Ramos (cell line): ENCODE measurements around the gene LBX2.

Source experiments
- in situ Hi-C: fragments of 300-500 bp; cut with MboI; formaldehyde crosslinking; loops from one replicate; pipeline ENCODE4 v1.14.3; 2022; ENCODE audit warnings: low sequenced_read_pairs; ENCODE audit not compliant: unreplicated experiment

Gene LBX2

GRCh38 chr2:74526649-74527230 lies 27.3 kb upstream of the LBX2 start:
- in situ Hi-C loops: no loop called here

DNA sequence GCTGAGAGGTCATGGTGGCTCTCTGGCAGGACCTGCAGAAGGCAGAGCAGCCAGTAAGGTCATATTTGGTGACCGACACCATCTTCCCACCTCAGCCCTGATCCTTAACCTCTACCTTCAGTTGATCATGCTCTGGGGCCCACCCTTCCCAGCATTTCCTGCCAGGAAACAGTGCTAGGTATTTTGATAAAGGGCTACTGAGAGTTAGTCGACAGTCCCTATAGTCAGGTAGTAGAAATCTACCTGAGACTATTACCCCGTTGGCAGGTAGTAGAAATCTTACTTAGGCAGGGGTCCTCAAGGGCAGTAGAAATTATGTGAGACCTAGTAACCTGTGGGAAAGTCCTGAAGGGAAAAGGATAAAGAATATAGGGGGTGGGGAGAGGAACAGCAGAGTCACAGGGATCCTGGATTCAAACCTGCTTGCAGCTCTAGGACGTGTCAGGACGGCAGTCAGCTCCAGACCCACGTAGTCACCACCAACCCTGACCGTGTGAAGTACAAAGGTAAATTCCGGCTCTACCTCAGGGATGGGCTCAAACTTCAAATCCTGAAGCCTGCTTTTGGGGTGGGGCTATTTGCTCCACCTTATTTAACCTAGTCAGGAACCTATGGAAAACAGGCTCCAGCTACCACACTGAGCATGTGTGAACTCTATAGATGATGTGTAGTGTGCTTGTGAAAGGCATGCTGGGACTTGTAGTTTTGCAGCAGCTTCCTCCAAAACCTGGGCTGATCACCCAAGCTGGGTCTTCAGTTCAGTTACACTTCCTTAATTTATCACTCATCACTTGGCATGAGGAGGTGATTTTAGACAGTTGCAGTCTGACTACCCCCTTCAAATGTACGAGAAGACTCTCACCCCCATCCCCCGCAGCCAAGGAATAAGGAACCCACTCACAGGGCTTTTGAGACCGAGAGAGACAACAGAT lies 26.6 kb upstream of the LBX2 start, which contains the start of gene DQX1:
Gene DQX1, minus strand, starts transcription at position 515 of the 932 bp plus-strand sequence. Its CDS starts 502 bp downstream, at position 13.
- in situ Hi-C loops: no loop called here

DNA sequence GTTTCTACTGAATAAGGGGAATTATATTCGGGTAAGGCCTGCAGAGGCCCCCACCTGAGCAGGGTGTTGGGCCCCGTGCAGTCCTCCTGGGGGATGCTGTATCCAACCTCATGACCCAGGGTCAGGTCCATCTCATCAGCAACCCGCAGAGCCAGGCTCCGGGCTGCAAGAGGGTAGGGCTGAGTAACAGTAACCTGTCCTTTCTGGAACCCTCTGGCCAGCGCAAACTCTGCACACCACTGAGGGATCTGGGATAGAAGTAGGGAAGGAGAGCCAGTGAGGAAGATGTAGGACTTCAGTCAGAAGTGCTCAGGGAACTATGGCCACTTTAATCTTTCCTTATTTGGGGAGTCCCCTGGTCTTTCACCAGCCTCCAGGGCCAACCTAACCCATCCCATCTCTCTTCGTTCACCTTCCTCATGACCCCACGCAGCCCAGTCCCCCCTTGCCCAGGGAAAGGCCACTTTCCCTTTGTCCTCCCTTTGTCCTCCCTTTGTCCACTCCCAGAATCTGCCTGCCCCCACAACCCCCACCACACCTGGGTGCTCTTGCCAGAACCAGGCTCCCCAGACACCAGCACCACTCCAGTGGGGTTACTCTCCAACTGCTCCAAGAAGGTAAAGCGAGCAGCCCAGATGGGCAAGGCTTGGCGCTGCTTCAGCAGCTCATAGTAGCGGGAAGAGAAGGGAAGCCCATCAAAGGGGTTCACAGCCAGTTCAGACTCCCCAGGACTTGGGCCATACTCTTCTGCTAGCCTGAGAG lies 25.7 kb upstream of the LBX2 start:
- in situ Hi-C loops: no loop called here

DNA sequence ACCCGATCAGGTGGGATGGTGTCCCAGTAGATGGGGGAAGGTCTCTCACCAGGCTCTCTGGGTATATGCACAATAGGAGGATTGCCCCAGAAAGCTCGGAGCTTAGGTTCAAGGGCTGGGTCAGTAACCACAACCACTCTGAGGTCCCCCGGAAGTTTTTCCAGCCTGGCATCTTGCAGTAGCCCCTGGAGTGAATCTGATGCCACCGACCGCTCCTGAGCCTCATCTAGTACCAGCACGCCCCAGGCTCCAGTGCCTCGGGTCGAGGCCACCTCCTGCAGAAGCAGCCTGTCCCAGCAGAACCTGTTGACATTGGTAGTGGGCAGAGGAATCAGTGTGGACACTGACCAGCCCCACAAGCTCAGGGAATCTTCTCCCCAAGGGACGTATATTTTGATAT lies 24.6 kb upstream of the LBX2 start:
- in situ Hi-C loops: no loop called here

DNA sequence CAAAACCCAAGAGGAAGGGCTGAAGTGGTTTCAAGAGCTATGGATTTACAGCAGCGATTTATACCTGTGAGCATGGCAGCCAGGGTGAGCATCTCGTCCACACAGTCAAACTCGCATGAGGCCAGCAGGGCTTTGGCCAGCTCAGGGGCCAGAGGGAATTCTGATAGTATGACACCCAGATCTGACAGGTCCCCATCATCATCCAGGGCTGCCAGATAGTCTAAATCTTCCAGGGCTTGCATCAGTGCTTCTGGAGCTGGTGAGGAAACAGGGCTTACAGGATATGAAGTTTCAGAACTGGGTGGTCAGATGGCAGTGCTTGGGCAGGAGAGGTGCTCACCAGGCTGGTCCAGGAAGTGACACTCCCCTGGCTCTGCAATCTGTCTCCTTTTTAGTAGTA lies 23.1 kb upstream of the LBX2 start:
- in situ Hi-C loops: no loop called here

- in situ Hi-C loops: no loop called here
These were observed 17.2 kb upstream of the LBX2 start for GRCh38 chr2:74516650-74517049.

DNA sequence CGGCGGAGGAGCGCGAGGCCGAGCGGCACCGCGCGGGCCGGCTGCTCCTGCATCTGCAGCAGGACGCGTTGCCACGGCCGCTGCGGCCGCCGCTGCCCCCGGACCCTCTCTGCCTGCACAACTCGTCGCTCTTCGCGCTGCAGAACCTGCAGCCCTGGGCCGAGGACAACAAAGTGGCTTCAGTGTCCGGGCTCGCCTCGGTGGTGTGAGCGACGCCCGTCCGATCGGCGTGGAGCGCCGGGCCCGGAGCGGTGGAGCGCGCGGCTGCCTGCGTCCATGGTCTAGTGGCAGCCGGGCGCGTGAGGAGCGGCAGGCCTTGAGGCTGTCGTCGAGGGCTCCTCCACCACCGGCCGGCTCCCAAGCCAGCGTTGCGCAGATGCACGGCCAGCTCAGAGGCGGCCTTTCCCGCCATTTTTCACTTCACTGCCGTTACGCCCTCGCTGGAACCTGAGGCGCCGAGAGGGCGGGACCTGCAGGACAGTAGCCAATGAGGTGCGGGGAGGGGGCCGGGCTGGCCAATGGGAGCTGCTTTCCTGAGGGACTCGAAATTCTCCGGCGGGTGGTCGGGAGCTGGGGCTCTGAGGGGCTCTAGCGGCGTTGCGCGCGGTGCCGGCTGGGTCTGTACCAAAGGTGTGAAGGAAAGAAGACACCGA lies 16.7 kb upstream of the LBX2 start:
- in situ Hi-C loops: no loop called here

- in situ Hi-C loops: no loop called here
These were observed 16.0 kb upstream of the LBX2 start for GRCh38 chr2:74515271-74515980.

- in situ Hi-C loops: no loop called here
These were observed 15.2 kb upstream of the LBX2 start, which contains the start of gene TLX2 for GRCh38 chr2:74514368-74515270. Gene TLX2, plus strand, starts transcription at chr2:74514450. Its CDS starts 357 bp downstream, at chr2:74514807.

- in situ Hi-C loops: no loop called here
These were observed 14.4 kb upstream of the LBX2 start for GRCh38 chr2:74513605-74514367.

DNA sequence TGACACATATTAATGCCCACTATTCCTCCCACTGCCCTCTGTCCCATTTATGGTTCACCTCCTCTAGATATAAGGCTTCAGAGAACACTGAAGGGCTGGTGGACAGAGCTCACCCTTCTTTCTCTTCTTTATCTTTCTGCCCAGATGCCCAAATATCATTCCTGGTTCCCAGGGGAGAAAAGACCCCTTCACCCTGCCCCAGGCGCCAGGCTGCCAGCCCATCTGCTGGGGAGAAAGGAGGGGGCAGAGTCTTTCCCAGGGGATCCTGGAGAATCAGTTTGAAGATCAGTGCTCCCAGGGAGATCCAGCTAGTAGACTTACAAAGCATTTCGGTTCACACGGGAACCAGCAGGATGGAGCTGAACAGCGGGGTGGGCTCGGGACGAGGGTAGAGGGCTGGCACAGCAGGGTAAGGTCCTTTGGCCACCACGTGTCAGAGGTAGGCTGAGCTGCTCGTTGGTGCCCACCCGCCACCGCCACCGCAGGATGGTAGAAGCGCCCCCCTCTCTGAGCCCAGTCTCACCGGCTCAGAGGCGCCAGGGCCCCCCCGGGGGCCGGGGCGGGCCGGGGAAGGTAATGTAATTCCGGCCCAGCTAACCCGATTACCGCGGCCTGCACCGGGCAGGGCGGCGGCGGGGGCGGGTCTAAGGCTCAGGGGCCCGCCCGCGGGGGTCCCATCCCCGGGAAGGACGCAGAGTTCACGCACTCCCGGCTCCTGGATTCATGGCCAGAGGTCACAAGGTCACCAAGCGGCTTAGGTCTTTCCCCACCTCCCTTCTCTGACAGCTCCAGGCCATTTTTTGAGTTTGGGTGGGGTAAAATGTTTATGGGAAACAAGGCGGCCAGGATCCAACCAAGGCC lies 13.6 kb upstream of the LBX2 start:
- in situ Hi-C loops: no loop called here

GRCh38 chr2:74511104-74511989 lies 11.9 kb upstream of the LBX2 start:
- in situ Hi-C loops: no loop called here

DNA sequence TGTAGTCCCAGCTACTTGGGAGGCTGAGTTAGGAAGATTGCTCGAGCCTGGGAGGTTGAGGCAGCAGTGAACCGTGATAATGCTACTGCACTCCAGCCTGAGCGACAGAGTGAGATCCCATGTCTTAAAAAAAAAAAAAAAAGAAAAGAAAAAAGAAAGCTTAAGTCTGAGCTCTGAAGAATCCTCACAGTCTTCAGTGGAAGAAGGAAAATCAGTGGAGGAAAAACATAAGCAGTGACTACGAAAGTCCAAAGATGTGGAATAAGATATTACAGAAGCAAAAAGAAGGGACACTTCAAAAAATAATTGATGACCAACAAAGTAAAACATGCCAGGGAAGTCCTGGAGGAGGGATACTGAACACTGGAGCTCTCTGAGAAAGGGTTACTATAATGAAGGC lies 10.9 kb upstream of the LBX2 start:
- in situ Hi-C loops: no loop called here

DNA sequence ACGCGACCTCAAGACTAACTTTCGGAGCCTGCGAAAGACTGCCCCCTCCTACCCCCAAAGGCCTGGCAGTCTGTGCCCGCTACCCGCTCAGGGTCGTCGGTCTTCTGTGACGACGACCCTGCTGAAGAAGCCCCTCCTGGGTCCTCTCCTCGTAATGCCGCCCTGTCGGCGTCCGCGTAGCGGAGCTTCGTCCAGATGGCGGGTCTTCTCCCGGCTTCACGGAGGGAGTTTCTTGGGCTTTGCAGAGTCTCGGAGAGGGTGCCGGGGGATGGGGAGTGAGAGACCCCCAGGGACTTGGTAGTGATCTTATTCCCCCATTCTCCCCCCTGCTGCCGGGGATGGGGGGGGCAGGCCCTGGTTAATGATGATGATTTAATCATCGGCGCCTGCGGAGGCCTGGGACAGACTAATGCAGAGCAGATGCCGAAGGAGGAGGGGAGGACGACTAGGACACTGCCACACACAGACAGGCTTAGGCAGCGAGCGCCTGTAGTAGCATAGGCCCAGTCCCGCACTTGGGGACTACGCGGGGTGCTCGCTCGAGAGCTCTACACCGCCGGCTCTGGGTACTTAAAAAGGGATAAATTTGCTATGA lies 8.6 kb upstream of the LBX2 start:
- in situ Hi-C loops: no loop called here

DNA sequence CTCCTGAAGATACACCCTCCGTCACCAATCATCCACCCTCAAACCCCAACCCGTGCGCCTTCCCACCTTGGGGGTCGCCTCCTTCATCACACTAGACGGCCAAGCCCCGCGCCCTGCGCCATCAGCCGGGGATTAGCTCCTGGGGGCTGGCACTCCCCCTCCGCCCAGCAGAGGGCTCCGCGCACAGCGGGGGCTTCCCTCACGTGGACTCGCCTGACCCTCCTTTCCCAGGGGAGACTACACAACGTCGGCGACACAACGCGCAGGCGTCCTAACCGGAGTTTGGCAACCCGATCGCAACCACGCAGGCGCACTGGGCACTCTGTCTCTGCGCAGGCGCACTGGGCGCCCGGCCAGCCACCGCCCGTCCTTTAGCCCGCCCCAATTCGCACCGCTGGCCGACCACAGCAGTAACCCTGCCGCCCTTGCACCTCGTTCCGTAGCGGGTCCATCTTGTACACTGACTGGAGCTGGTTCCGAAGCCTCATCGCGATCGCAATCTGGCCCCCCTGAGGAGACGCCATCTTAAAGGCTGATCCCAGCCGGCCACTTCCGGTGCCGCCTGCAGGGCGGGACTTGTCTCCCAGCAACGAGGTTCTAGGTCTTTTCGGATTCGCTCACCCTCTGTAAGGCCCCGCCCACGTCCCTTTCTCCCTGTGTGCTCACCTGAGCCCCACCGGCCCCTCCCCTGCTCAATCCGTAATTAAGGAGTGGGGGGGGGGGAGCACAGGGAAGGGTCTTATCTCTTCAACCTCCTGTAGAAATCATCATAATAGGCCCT lies 7.9 kb upstream of the LBX2 start, which contains the start of gene PCGF1:
Gene PCGF1, minus strand, starts transcription at position 551 of the 781 bp plus-strand sequence. Its CDS starts 27 bp downstream, at position 524.
- in situ Hi-C loops: no loop called here
